T-cell (primary cell): Measurements from ENCODE around the gene PRRC2C. TPM values are rescaled to one million over a fixed set of nuclear protein-coding genes. Genes with fewer than 3 reads are reported as not detected.
A peak's percentile ranks its signal among the peaks of the same experiment; 100 is the strongest.

Experiments
- ATAC-seq, 4 experiments: fragments of 200-7000 bp in 3 of 4; fragments of 150-1000 bp in 1 of 4; cut with Tn5 transposase; replicated peaks in 1 of 4; 1 replicate in 3 of 4; 2 replicates in 1 of 4; pipeline ENCODE4 v1.10.0; 2021; ENCODE audit warnings: moderate library complexity in 3 of 4, mild to moderate bottlenecking in 2 of 4, moderate number of reproducible peaks in 1 of 4
- CTCF ChIA-PET, 2 donors: fragments of 300-600 bp; sonication (Branson Sonifier 250); formaldehyde crosslinking; loops; one replicate each; lab custom pipeline; 2022; ENCODE audit warnings: antibody characterized with exemption in 2 of 2; lab: Charles Lee
- POLR2A ChIA-PET, 2 donors: fragments of 300-600 bp; sonication (Branson Sonifier 250); formaldehyde crosslinking; loops; one replicate each; lab custom pipeline; 2022; ENCODE audit warnings: antibody characterized with exemption in 2 of 2; lab: Charles Lee
- DNase-seq, 35 experiments: peaks; one replicate each; pipeline versions ENCODE4 v3.0.0 to v3.0.0-alpha.2; 2013 to 2023
- H3K27ac ChIP-seq: one replicate; pipeline ENCODE4 v1.5.1; 2013; ENCODE audit warnings: low read length
- H3K27me3 ChIP-seq, 2 experiments: replicated peaks in 1 of 2; 1 replicate in 1 of 2; 2 replicates in 1 of 2; pipeline versions ENCODE4 v1.6.1 to v1.7.0; 2013; ENCODE audit warnings: low read length in 1 of 2, mixed read lengths in 1 of 2; ENCODE audit not compliant: control insufficient read depth in 2 of 2, insufficient read depth in 2 of 2; ENCODE audit errors: extremely low read depth in 1 of 2
- H3K36me3 ChIP-seq, 2 donors: 1 replicate in 1 of 2; 2 replicates in 1 of 2; pipeline versions ENCODE4 v1.6.1 to v1.7.0; 2013; ENCODE audit warnings: low read length in 1 of 2; ENCODE audit not compliant: control insufficient read depth in 2 of 2, insufficient read depth in 1 of 2; ENCODE audit errors: extremely low read depth in 1 of 2
- H3K4me1 ChIP-seq, 2 experiments: 1 replicate in 1 of 2; 2 replicates in 1 of 2; pipeline versions ENCODE4 v1.6.1 to v1.7.0; 2013; ENCODE audit warnings: low read length in 2 of 2, mixed read lengths in 1 of 2; ENCODE audit not compliant: insufficient read depth in 2 of 2, control insufficient read depth in 1 of 2; ENCODE audit errors: extremely low read depth in 1 of 2
- H3K4me3 ChIP-seq, 2 donors: 1 replicate in 1 of 2; 2 replicates in 1 of 2; pipeline versions ENCODE4 v1.5.1 to v1.7.0; 2013; ENCODE audit warnings: mild to moderate bottlenecking in 2 of 2, low read length in 1 of 2, moderate library complexity in 1 of 2; ENCODE audit not compliant: control insufficient read depth in 1 of 2; ENCODE audit errors: extremely low read depth in 1 of 2
- H3K9me3 ChIP-seq: 2 replicates; pipeline ENCODE4 v1.7.0; 2013
- H3K27ac Mint-ChIP-seq, 2 donors: one replicate each; pipeline ENCODE4 v1.8.0; 2020 to 2021; ENCODE audit warnings: mild to moderate bottlenecking in 2 of 2, mixed read lengths in 2 of 2
- H3K27me3 Mint-ChIP-seq, 2 donors: one replicate each; pipeline ENCODE4 v1.8.0; 2021 to 2022; ENCODE audit warnings: mixed read lengths in 2 of 2
- H3K36me3 Mint-ChIP-seq: one replicate; pipeline ENCODE4 v1.8.0; 2021; ENCODE audit warnings: mixed read lengths
- H3K4me1 Mint-ChIP-seq, 3 donors: one replicate each; pipeline ENCODE4 v1.8.0; 2020 to 2022; ENCODE audit warnings: mixed read lengths in 3 of 3, mild to moderate bottlenecking in 1 of 3
- H3K4me3 Mint-ChIP-seq, 3 donors: one replicate each; pipeline ENCODE4 v1.8.0; 2020 to 2022; ENCODE audit warnings: mild to moderate bottlenecking in 3 of 3, mixed read lengths in 3 of 3, moderate library complexity in 3 of 3
- H3K9me3 Mint-ChIP-seq, 3 donors: one replicate each; pipeline ENCODE4 v1.8.0; 2020 to 2022; ENCODE audit warnings: mixed read lengths in 3 of 3
- WGBS: methylation state at CpG from one replicate; pipeline ENCODE4 v1.1.5; 2013; ENCODE audit warnings: missing lambda C conversion rate; ENCODE audit not compliant: insufficient coverage; 5-methylcytosine and 5-hydroxymethylcytosine counted together
- total RNA-seq, 35 experiments: library from RNA in 6 of 35; stranded (reverse) in 6 of 35; fragments of 120-200 nt in 1 of 35; gene quantifications; one replicate each; pipeline versions ENCODE4 v1.2.1 to v1.2.4 and lab custom pipeline; 2013 to 2026

PRRC2C gene
- total RNA-seq, 5 donors from 2014 or later (not counting 1 experiment from before 2014, with no cell fraction given), result 229 to 340 (median 259) TPM

- Mint-ChIP-seq H3K9me3 (no peaks in the 10 kb centered on the region), H3K27me3 (no peaks in the 10 kb centered on the region), H3K4me3 (no peak overlapping the region), H3K36me3 (peaks cover 43% of the 10 kb centered on the region), H3K4me1 (peaks cover 45 to 51% (median 47%) of the 10 kb centered on the region in 3 donors), H3K27ac (peak overlapping the region in 1 of 2 donors; percentile 23)
- H3K27ac ChIP-seq, result no peak overlapping the region
- no peaks in the 10 kb centered on the region for H3K27me3 ChIP-seq
- ATAC-seq (no peak), DNase-seq (no peak)
- no peak overlapping the region for H3K4me3 ChIP-seq
- peaks cover 11 to 70% of the 10 kb centered on the region in 2 donors for H3K36me3 ChIP-seq
- WGBS, result no CpG with 5 or more reads among the region's 1 CpG
- POLR2A ChIA-PET, result interaction anchor here in 1 of 2 donors (0.5 to 1.2 kb wide), 5 partner anchors 9 to 64 kb away, joined by 3 to 5 read pairs (median 4); partner anchors contain the start of gene PRRC2C
- peaks cover 0 to 11% of the 10 kb centered on the region in 2 experiments for H3K4me1 ChIP-seq
- CTCF ChIA-PET, result interaction anchor here (0.8 to 5.5 kb wide), 5 partner anchors 9 to 31 kb away, joined by 3 to 38 read pairs (median 3); partner anchors contain the start of gene PRRC2C (in 1 of the 2)
- no peaks in the 10 kb centered on the region for H3K9me3 ChIP-seq
These were observed 30.0 kb downstream of the PRRC2C start for GRCh38 chr1:171515299-171515698.

- Mint-ChIP-seq H3K27me3 (no peaks in the 10 kb centered on the region), H3K4me3 (no peak overlapping the region), H3K27ac (no peak overlapping the region), H3K9me3 (no peaks in the 10 kb centered on the region), H3K36me3 (peaks cover 43% of the 10 kb centered on the region), H3K4me1 (peaks cover 41 to 46% (median 43%) of the 10 kb centered on the region in 3 donors)
- Histone ChIP-seq H3K4me3 (no peak overlapping the region), H3K36me3 (peaks cover 13 to 73% of the 10 kb centered on the region in 2 donors), H3K9me3 (no peaks in the 10 kb centered on the region), H3K4me1 (peaks cover 0 to 7% of the 10 kb centered on the region in 2 experiments), H3K27me3 (no peaks in the 10 kb centered on the region), H3K27ac (no peak overlapping the region)
- CTCF ChIA-PET, result interaction anchor here (0.9 to 5.5 kb wide), 5 partner anchors 9 to 31 kb away, joined by 3 to 38 read pairs (median 3); partner anchors contain the start of gene PRRC2C (in 1 of the 2)
- POLR2A ChIA-PET, result interaction anchor here (0.5 to 1.2 kb wide), 6 partner anchors 9 to 843 kb away, joined by 3 to 5 read pairs (median 4); partner anchors contain the start of gene PRRC2C (in 1 of the 2)
- no peak for DNase-seq
- WGBS, result 92% methylated on average over 2 of the region's 4 CpGs
- no peak for ATAC-seq
These were observed 30.4 kb downstream of the PRRC2C start for GRCh38 chr1:171515741-171516140.

- Mint-ChIP-seq H3K36me3 (peaks cover 49% of the 10 kb centered on the region), H3K4me3 (no peak overlapping the region), H3K4me1 (peaks cover 10 to 13% (median 11%) of the 10 kb centered on the region in 3 donors), H3K9me3 (no peaks in the 10 kb centered on the region), H3K27me3 (no peaks in the 10 kb centered on the region), H3K27ac (no peak overlapping the region)
- ChIA-PET CTCF (no interaction called here), POLR2A (no interaction called here)
- Histone ChIP-seq H3K4me1 (no peaks in the 10 kb centered on the region), H3K36me3 (peaks cover 20 to 90% of the 10 kb centered on the region in 2 donors), H3K27ac (no peak overlapping the region), H3K4me3 (no peak overlapping the region), H3K9me3 (no peaks in the 10 kb centered on the region), H3K27me3 (no peaks in the 10 kb centered on the region)
- no CpG with 5 or more reads among the region's 2 CpGs for WGBS
- ATAC-seq (no peak), DNase-seq (no peak)
These were observed 36.2 kb downstream of the PRRC2C start for GRCh38 chr1:171521567-171521966.

- WGBS, result 100% methylated on average over 1 of the region's 3 CpGs
- Histone ChIP-seq H3K4me3 (no peak overlapping the region), H3K4me1 (no peaks in the 10 kb centered on the region), H3K27me3 (no peaks in the 10 kb centered on the region), H3K27ac (no peak overlapping the region), H3K9me3 (no peaks in the 10 kb centered on the region), H3K36me3 (peaks cover 10 to 87% of the 10 kb centered on the region in 2 donors)
- CTCF ChIA-PET, result interaction anchor here in 1 of 2 donors (1.2 kb wide), 1 partner anchor 41 kb away, joined by 3 read pairs; no protein-coding TSS in a partner anchor
- H3K27ac Mint-ChIP-seq, result no peak overlapping the region
- no peak for ATAC-seq
- H3K27me3 Mint-ChIP-seq, result no peaks in the 10 kb centered on the region
- H3K36me3 Mint-ChIP-seq, result peaks cover 55% of the 10 kb centered on the region
- DNase-seq, result no peak
- H3K4me3 Mint-ChIP-seq, result no peak overlapping the region
- H3K4me1 Mint-ChIP-seq, result peaks cover 6 to 24% (median 7%) of the 10 kb centered on the region in 3 donors
- POLR2A ChIA-PET, result interaction anchor here (0.6 to 0.7 kb wide), 2 partner anchors 38 to 1015 kb away, joined by 3 read pairs; no protein-coding TSS in a partner anchor
- no peaks in the 10 kb centered on the region for H3K9me3 Mint-ChIP-seq
These were observed 45.3 kb downstream of the PRRC2C start for GRCh38 chr1:171530676-171531075.

GRCh38 chr1:171532520-171532919 is 47.2 kb downstream of the PRRC2C start:
- Mint-ChIP-seq H3K4me1 (peaks cover 7 to 24% (median 8%) of the 10 kb centered on the region in 3 donors), H3K36me3 (peaks cover 62% of the 10 kb centered on the region), H3K9me3 (no peaks in the 10 kb centered on the region), H3K4me3 (no peak overlapping the region), H3K27me3 (no peaks in the 10 kb centered on the region), H3K27ac (no peak overlapping the region)
- H3K36me3 ChIP-seq, result peaks cover 14 to 89% of the 10 kb centered on the region in 2 donors
- POLR2A ChIA-PET, result interaction anchor here (0.6 to 0.9 kb wide), 3 partner anchors 28 to 1029 kb away, joined by 3 to 8 read pairs (median 4); no protein-coding TSS in a partner anchor
- H3K4me1 ChIP-seq, result no peaks in the 10 kb centered on the region
- no peak for DNase-seq
- WGBS, result 98% methylated on average over 6 of the region's 7 CpGs
- no peaks in the 10 kb centered on the region for H3K27me3 ChIP-seq
- no peak overlapping the region for H3K27ac ChIP-seq
- no peak for ATAC-seq
- H3K4me3 ChIP-seq, result no peak overlapping the region
- H3K9me3 ChIP-seq, result no peaks in the 10 kb centered on the region
- CTCF ChIA-PET, result interaction anchor here (0.5 to 1.2 kb wide), 3 partner anchors 47 to 695 kb away, joined by 3 to 4 read pairs (median 4); partner anchors contain the start of gene PRRC2C (in 1 of the 2)

GRCh38 chr1:171545523-171545922 is 60.2 kb downstream of the PRRC2C start:
- CTCF ChIA-PET, result interaction anchor here in 1 of 2 donors (1.1 kb wide), 1 partner anchor 60 kb away, joined by 5 read pairs; the partner anchor contains the start of gene PRRC2C
- Histone ChIP-seq H3K4me3 (no peak overlapping the region), H3K4me1 (no peaks in the 10 kb centered on the region), H3K27me3 (no peaks in the 10 kb centered on the region), H3K36me3 (peaks cover 14 to 76% of the 10 kb centered on the region in 2 donors), H3K9me3 (no peaks in the 10 kb centered on the region), H3K27ac (no peak overlapping the region)
- H3K4me1 Mint-ChIP-seq, result peaks cover 13 to 17% (median 15%) of the 10 kb centered on the region in 3 donors
- H3K4me3 Mint-ChIP-seq, result no peak overlapping the region
- DNase-seq (no peak), ATAC-seq (no peak)
- H3K9me3 Mint-ChIP-seq, result peaks cover 0 to 4% (median 0%) of the 10 kb centered on the region in 3 donors
- no CpG with 5 or more reads among the region's 1 CpG for WGBS
- no peaks in the 10 kb centered on the region for H3K27me3 Mint-ChIP-seq
- H3K36me3 Mint-ChIP-seq, result peaks cover 56% of the 10 kb centered on the region
- POLR2A ChIA-PET, result no interaction called here
- H3K27ac Mint-ChIP-seq, result no peak overlapping the region
